Urothelium cell line (cell line): ENCODE results near the gene PEX5L.
A peak's percentile ranks its signal among the peaks of the same experiment; 100 is the strongest.

Source experiments
- DNase-seq: peaks from one replicate; pipeline ENCODE4 v3.0.0; 2011; ENCODE audit warnings: low spot score, mixed read lengths
- FAIRE-seq: peaks from 2 replicates; lab custom pipeline; 2011; peaks lifted over from hg19 to GRCh38; lab: Jason Lieb, UNC

Gene PEX5L

DNA sequence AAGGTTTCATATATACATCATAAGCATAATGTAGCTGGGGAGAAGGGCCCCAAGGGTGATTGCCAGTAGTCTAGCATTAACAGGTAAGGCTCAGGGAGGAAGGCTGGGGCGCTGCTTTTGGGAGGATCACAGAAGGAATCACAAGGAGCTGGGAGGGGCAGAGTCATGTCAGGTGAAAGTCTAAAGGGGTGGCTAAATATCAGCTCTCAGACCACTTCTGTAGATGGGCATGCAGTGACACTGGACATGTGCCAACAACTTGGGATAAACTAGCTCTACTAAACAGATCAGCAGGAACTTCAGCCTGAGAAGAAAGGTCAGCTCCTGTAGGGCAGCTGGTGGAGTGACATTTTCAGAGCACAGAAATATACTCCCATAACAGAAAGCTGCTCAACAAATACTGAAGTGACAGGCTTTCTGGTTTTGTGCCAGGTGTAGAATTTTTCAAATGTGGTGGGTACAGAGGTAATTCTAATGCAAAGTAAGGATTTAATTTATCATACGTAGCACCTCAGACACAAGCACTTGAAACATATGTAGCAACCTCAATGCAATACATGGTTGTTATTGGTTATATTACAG, 79.4 kb downstream of the PEX5L start:
- FAIRE-seq (no peak), DNase-seq (no peak)

DNA sequence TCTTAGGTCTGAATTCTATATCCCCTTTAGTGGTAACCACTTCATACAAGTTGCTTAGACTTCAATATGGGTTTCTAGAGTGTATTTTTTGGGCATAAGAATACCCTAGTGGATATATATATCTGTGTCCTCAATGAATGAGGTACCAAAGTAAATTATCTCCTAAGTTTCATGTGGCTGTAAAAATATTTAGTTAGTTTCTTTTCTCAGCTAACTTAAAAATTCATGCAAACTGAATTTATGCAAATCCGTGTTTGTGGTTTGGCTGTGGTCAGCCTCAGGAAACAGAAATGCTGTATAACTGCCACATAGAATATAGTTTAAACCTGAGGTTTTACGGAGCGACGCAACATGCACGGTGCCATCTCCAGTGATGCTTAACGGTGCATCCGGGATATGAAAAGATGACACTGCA, 80.3 kb downstream of the PEX5L start:
- DNase-seq (no peak), FAIRE-seq (no peak)

DNA sequence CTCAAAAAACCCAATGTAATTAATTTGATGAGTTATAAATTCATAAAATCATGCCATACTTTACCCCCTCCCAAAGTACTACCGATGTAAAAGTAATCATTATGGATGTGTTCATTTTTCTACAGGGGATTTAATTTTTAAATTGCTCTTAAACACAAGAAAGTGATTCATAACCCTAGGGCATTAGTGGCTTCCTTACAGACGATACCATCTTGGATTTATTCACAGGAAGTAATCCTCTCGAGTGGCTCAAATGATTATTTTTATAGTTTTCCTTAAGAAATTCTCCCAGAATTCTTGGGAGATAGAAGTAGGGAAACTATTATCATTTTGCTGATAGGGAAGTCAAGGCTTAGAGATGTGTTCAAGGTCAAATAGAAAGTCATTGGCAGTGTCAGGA, 80.9 kb downstream of the PEX5L start:
- FAIRE-seq = no peak
- DNase-seq = no peak

DNA sequence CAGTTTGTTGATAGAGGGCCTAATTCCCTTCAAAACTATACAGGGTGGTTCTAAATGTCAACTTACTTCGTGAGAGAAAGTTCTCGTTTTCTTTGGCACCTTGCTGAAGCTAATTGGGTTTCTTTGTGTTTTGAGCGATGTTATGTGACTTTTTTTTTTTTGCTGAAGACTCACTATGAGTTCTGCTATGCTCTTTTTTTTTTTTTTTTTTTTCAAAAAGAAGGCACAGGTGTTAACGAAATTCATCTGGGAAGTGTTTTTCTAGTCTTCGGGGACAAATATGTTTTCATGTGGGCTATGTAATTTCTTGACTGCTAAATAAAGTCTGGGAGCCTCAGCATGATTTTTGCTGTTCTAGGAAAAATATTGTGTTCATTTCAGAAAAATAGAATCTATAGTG, 81.5 kb downstream of the PEX5L start:
- no peak for FAIRE-seq
- DNase-seq = no peak

DNA sequence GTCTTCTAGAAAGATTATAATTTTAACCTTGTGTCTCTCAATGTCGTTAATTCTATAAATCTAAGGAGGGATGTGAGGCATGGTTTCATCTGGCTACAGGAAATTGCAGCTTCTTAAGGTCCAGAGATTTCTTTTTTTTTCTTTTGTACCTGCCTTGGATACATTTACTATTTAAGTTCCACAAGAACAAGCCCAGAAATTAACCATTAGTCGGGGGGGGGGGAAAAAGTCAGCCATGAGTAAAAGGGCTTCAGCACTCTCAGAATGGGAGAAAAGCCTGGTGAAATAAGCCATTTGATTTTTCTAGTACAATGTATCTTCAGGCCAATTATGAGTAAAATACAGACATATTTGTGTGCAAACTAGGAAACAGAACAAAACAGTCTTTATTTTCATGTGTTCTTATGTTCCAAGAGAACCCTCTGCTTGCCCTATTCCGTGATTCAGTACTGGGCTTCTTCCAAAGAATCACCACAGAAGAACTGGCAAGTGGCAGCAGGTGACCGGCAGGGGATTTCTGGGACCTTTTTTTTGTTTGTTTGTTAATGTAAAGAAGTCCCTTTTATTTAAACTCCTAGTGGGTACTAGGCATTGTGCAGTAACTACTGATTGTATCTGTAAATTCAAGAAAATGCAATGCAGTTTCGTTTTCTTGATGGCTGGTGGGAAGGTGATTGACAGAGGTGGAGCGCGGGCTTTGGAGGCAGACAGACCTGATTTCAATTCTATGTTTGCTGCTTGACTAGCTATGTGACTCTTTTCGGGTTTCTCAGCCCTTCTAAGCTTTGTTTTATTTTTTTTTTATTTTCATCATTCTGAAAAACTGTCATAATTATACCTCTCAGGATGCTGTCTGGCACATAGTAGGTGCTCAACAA, 82.5 kb downstream of the PEX5L start:
- FAIRE-seq (no peak), DNase-seq (no peak)

DNA sequence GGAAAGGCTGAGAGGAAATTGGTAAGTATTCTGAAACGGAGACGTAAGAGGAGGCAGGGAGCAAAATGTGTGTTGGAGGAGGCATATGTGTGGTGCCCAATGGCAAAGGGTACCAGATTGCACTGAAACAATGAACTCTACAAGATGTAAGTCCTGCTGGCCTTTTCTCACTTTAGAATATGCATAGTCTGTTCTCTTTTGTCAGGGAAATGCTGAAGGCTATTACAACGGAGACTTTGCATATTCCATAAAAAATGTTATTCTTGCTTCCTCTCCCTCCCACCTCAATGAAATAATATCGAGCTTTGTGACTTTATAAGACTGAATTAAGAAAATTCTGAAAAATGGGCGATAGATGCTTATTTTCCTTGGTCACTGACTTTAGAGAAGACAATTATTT, 85.9 kb downstream of the PEX5L start:
- no peak for FAIRE-seq
- DNase-seq = no peak

DNA sequence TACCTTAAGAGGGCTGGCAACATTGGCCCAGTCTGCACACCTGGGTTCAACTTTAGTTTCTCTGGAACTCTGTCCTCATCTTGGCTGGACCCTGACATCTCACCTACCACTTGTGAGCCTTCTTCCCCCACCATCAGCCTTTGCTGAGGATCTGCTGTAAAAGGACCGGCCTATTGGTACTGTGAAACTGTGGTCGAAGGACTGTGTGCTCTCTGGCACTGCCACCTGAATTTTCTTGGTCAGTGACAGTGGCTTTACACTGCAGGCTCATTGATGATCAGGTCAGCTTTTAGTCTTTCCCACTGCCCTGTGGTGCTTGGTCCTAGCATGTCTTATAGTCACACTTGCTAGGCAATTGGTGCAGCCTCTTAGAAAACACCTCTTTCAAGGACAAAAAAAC, 86.9 kb downstream of the PEX5L start:
- no peak for FAIRE-seq

DNA sequence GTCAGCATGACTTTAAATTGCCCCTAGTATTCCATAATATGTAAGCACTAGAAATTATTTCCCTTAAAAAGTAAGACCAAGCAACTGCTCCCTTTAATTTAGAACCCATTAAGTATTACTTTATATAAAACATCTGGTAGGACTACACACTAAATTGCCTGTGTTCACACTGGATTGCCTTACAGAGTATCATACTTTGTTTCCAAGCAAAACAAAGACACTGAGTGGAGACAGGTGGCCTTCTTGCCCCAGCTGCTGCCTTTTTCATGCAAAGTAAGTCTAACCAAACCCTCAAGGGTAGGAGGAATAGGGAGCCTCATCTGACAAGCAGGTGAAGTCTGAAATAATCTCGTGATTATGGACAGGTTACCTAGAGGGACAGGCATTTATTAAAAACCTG, 87.3 kb downstream of the PEX5L start:
- no peak for DNase-seq
- FAIRE-seq = no peak

More for the DNA sequence above, 86.9 kb downstream of the PEX5L start:
- DNase-seq = no peak

DNA sequence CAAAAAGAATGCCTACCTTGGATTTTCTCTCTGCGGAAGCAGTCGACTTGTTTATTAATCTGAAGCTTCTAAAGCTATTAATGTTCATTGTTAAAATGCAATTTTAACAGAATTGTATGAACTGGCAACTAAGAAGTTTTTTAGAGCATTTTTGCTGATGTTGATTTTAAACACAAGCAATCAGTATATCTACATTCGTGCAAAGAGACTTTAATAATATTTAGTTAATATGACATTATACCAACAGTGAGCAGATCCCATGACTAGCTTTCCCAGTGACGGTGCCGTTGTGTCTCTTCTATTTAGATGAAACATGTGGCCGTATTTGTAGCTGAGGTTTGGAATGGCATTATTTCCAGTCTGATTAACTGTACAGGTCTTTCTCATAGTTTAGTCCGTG, 88.0 kb downstream of the PEX5L start:
- no peak for FAIRE-seq
- no peak for DNase-seq

DNA sequence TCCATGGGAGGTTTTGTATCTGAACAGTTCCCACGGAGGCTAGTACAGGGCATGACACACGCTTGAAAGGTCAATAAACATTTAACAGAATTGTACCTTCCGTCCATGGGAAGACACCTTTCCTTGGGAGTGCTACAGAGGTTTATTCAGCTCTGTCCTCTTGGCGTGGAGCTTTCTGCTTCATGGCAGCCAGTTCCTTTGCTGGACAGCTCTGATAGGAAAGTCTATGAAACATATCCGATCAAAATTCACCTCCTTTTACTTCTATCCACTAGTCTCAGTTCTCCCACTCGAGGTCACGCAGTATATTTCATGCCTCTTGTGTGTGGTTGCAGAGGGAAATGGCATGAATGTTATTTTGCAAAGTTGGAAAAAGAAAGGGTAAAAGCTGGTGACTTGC, 91.2 kb downstream of the PEX5L start:
- DNase-seq = no peak
- no peak for FAIRE-seq

DNA sequence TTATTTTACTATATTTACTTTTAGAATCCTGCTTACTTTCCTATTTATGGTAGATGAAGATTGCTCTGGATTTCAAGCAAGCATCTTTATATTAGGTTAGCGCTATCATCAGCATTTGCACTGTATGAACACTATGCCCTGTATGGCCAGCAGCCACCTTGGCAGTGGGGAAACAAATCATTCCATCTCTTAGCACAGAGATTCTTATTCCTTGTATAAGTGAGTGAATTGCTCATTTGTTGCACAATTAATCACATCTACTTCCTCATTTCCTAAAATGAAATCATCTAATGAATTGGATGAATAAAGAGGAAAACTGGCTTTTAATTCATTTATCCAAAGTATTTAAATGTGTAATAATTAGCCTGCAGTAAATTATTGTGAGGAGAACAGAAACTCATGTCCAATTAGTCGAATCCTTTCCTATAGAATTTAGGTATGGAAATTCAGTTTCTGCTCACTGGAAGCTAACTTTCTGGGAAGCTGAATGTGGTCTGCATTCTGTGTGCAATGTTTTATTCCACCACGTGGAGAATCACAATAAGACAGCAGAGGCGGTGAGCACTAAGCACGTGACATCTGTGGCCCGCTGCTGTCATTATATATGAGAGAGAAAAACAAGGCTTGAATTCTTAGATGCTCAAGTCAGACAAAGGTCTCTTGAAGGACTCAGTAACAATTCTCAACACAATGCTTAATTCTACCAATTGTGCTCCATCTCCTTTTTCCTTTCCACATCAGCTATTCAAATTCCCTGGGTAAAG, 93.4 kb downstream of the PEX5L start:
- FAIRE-seq (no peak), DNase-seq (no peak)

DNA sequence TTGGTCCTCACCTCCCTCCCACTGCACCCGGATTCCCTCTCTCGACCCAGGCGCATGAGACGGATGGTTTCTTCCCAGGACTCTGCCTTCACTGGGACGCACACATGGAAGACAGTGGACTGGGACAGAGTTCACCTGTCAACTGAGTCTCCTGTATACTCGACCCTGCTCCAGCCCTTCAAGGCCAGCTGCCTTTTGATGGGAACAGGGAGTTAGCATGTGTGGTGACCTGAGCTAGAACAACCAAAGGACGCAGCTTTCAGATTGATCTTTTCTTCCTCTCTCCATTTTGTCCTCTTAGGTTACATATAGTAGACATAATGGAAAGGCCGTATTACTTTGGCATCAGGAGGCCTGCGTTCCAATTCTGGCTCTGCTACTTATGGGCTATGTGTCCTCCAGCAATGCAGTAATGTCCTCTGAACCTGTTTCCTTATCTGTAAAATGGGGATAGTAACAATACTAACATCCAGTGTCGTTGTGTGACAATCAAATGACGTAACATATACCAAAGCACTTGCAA, 94.1 kb downstream of the PEX5L start:
- FAIRE-seq (no peak), DNase-seq (no peak)

DNA sequence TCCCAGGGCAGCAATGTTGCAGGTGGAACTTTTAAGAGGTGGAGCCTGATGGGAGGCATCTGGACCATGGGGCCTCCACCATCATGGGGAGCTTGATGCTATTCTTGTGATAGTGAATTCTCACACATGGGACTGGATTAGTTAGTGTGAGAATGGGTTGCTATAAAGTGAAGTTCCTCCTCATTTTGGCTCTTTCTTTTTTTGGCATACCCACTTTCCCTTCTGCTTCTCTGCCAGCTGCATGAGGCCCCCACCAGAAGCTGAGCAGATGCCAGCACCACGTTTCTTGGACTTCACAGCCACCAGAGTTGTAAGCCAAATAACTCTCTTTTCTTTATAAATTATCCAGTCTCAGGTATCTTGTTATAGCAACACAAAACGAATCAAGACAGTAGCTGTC, 101.0 kb downstream of the PEX5L start:
- FAIRE-seq (no peak), DNase-seq (no peak)

DNA sequence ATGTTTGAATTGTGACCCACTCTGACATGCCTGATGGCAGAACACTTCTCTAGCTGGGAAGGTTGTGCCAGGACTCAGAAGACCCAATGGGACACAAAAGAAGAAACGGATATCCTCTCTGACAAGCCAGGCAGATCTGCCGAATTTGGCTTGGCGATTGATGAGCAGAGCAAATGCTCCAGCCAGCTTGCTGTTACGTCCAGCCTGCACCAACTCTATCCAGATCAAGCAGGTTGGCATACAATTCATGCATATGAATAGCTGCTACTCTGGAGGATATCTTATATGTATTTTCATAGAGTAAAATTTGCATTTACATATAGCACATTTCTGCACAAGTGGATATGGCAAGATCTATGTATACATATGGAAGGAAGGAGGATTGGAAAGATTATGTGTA, 102.8 kb downstream of the PEX5L start:
- DNase-seq = no peak
- FAIRE-seq = no peak

DNA sequence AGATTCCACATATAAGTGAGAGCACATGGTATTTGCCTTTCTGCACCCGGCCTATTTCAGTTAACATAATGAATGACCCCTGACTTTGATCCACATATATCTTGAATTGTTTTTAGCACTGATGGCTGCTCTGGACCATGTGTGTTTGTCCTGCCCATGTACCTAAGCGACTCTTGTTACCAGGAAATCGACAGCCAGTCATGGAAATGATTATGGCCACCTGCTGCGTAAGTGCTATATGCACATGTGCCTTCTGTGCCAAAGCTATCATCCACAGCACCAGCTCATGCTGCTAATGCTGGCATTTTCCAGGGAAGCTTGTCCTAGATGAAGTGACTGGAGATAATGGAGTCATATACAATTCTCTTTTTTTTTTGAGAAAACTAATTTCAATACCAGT, 103.7 kb downstream of the PEX5L start:
- DNase-seq = no peak
- FAIRE-seq = no peak

DNA sequence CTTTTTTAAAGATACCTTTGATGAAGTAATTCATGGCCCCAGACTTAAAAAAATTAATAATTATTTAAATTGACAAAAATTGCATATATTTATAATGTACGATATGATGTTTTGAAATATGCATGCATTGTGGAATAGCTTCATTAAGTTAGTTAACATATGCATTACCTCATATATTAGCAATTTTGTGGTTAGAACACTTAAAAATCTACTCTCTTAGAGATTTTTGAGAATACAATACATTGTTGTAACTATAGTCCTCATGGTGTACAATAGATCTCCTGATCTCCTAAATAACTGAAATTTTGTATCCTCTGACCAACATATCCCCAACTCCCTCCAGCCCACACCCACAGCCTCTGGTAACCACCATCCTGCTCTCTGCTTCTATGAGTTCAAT, 104.1 kb downstream of the PEX5L start:
- no peak for FAIRE-seq
- DNase-seq = no peak

DNA sequence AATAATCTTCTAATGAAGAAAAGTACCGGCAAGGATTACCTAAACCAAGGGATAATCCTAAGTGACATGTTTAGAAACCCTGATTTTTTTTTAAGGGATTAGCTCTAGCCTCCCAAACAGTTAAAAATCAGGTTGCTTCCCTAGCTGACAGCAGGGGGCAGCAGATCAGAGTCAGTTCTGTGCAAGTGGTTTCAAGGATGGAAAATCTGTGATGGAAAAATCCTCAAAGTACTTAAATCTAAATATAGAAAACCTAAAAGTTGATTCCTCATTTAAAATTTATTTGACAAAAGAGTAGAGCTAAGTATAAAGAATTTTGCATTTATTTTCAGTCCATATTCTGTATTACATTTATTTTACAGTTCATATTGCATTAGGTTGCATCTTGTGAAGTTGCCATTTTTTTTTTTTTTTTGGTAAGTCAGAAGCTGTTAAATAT, 107.6 kb downstream of the PEX5L start:
- FAIRE-seq (no peak), DNase-seq (peak; percentile 55)

DNA sequence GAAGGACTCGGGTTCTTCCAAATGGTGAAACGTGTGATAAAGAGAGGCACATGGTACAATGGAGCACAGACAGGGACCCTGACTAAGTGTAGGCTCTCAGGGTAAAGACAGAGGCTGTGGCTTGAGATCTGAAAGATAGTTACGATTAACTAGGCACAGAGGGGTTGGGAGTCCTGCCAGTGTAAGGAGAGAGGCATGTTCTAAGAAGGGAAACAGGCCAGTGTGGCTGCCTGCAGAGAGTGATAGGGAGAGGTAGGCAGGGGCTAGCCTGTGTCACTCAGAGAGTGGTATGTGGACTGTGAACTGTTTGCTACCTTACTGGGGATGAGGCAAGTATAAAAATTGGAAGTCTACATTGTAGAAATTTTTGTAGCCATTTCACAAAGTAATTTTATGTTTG, 109.5 kb downstream of the PEX5L start:
- FAIRE-seq (no peak), DNase-seq (no peak)

DNA sequence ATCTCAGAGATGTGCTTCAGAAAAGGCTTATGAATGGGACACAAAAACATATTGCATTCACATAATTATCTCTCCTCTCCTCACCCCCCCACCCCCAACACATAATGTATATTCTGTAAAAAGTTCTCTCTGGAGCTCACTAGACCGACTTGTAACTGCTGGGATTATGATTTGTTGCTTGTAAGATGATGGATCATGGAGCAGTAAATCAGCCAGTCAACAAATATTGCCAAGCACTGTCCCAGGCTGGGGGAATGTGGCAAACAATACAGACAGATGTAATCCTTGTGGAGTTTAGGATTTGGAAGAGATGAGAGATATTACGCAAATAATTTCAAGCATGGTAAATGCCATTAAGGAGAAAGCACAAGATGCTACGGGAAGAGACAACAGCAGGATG, 114.8 kb downstream of the PEX5L start:
- DNase-seq (no peak), FAIRE-seq (no peak)

DNA sequence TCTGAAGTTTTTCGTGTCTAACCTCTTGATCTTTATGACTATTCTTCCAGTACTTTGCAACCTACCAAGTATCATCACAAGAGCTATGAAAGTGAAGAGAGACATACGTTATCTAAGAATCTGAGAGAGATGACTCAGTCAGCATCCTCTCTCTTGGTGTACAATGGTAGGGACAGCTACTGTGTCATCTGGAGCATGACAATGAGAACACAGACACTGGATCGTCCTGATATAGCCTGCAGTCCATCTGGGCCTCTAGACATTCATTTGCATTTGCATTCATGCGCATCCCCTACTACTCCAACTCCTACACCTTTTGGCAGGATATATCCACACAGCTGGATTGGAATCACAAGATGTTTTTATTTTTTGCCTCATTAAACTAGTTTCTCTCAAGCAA, 115.2 kb downstream of the PEX5L start:
- no peak for DNase-seq
- FAIRE-seq = no peak

DNA sequence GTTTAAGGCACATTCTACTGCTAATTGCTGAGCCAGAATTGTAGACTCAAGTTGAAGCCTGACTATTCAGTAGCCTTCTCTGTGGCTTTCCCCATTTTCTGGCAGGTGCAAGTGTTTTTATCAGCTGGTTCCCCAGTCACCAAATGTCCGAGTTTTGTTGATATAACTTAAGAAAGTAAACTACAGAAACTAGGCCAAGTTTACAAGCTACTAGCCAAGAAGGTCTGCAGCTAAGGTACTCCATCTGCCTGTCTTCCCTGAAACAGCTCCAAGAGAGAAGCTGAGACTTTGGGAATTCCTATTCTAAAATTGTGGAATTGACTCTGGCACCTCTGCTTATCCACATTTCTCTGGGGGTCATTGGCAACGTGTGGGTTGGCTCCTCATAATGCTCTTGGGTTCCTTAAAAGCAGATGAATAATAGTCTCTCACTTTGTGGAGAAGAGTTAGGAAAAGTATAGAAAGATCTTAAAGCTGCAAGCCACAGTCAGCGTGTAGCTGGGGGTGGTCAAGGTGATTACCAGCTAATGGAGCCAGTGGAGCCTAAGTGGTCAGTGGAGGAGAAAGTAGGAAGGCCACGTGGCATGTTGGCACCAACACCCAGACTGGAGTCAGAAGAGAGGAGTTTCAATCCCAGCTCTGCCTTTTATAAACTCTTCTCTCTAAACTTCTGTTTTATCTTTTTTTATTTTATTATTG, 128.8 kb downstream of the PEX5L start:
- no peak for DNase-seq
- no peak for FAIRE-seq
